ENCODE results near the gene LRFN2. TPM values are rescaled to one million over a fixed set of nuclear protein-coding genes. Genes with fewer than 3 reads are reported as not detected.

LRFN2 gene
- total RNA-seq, 2 donors from 2014 or later: 0.62 TPM; not detected in 1

GRCh38 chr6:40629463-40629862 lies 42.3 kb upstream of the LRFN2 start:
- no peaks in the 10 kb centered on the region for H3K4me1 ChIP-seq (replicated peaks)
- no peaks in the 10 kb centered on the region for H3K36me3 ChIP-seq
- no peak for DNase-seq (ENCODE audit: low spot score)
- no peaks in the 10 kb centered on the region for H3K27me3 ChIP-seq (replicated peaks; ENCODE audit: insufficient read depth)
- 94% methylated on average over 6 of the region's 6 CpGs for WGBS
- H3K27ac ChIP-seq: no peak overlapping the region
- TF ChIP-seq POLR2A (IDR thresholded peaks at IDR 0.05) (no peak), POLR2AphosphoS5 (IDR thresholded peaks at IDR 0.05) (no peak)
- TF ChIP-seq, protein P1, sequence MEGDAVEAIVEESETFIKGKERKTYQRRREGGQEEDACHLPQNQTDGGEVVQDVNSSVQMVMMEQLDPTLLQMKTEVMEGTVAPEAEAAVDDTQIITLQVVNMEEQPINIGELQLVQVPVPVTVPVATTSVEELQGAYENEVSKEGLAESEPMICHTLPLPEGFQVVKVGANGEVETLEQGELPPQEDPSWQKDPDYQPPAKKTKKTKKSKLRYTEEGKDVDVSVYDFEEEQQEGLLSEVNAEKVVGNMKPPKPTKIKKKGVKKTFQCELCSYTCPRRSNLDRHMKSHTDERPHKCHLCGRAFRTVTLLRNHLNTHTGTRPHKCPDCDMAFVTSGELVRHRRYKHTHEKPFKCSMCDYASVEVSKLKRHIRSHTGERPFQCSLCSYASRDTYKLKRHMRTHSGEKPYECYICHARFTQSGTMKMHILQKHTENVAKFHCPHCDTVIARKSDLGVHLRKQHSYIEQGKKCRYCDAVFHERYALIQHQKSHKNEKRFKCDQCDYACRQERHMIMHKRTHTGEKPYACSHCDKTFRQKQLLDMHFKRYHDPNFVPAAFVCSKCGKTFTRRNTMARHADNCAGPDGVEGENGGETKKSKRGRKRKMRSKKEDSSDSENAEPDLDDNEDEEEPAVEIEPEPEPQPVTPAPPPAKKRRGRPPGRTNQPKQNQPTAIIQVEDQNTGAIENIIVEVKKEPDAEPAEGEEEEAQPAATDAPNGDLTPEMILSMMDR (IDR thresholded peaks at IDR 0.05): no peak
- no peaks in the 10 kb centered on the region for H3K9me3 ChIP-seq
- intact Hi-C loops (cut with DNase I): no loop called here
- no peak overlapping the region for H3K4me3 ChIP-seq

DNA sequence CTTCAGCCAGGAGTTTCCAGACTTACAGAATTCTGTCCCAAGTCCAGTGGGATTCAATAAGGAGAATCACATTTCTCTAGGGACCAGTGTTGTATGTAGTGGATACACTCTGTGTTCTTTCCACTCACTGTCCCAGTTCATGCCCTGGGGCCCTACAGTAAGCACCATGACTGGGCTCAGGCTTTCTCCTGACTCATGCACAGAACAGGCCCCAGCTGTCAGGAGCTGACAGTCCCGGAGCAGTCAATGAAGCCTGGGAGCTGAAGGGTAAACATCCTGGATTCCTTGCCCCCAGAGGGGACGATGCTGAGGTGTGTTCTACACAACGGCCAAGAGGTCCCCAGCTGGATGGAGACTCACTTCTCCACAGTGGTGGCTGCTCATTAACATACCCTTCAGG lies 40.2 kb upstream of the LRFN2 start:
- H3K27me3 ChIP-seq (replicated peaks; ENCODE audit: insufficient read depth): no peaks in the 10 kb centered on the region
- no peak for DNase-seq (ENCODE audit: low spot score)
- no peak overlapping the region for H3K27ac ChIP-seq
- no peaks in the 10 kb centered on the region for H3K9me3 ChIP-seq
- WGBS: 26% methylated on average over 3 of the region's 3 CpGs
- intact Hi-C loops (cut with DNase I): no loop called here
- no peaks in the 10 kb centered on the region for H3K4me1 ChIP-seq (replicated peaks)
- TF ChIP-seq, protein P1 (IDR thresholded peaks at IDR 0.05): no peak
- no peak for TF ChIP-seq POLR2AphosphoS5 (IDR thresholded peaks at IDR 0.05)
- TF ChIP-seq POLR2A (IDR thresholded peaks at IDR 0.05): no peak
- no peaks in the 10 kb centered on the region for H3K36me3 ChIP-seq
- no peak overlapping the region for H3K4me3 ChIP-seq

DNA sequence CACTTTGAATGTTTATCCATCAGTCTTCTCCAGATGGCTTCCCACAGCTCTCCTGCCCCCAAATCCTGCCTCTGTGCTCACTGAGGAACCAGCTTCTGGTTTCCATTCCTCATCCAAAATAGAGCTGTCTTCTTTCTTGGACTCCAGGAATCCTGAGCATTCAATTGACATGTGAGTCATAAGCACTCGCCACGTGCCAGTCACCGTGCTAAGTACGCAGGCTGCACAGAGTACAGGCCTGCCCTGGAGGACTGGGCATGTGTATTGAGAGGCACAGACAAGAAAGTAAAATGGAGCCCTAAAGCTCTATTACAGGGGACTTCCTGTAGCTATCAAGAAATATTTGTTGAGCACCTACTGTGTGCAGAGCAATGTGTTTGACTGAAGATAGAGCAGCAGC lies 39.7 kb upstream of the LRFN2 start:
- no peak for TF ChIP-seq POLR2A (IDR thresholded peaks at IDR 0.05)
- TF ChIP-seq, protein P1 (IDR thresholded peaks at IDR 0.05): no peak
- TF ChIP-seq POLR2AphosphoS5 (IDR thresholded peaks at IDR 0.05): no peak

DNA sequence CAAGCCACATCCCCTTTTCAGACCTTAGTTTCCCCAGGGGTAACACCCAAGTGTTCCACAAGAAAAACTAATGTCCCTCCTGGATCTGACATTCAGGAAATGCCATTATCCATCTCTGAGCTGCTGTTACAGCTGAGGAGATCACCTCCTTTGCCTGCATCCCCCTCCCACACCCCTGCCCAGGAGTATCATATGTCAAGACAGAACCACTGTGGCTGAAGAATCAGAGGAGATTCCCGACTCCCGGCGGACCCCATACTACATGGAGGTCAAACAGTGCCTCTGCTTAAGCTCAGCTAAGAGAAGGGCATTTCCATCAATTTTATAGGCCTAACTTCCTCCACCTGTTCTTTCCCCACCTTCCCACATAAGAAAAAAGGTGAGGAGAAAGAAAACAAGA lies 36.8 kb upstream of the LRFN2 start:
- DNase-seq (ENCODE audit: low spot score): no peak

More for the DNA sequence above, 39.7 kb upstream of the LRFN2 start:
- no peaks in the 10 kb centered on the region for H3K9me3 ChIP-seq
- WGBS: 89% methylated on average over 4 of the region's 4 CpGs
- no peak for DNase-seq (ENCODE audit: low spot score)
- no peaks in the 10 kb centered on the region for H3K4me1 ChIP-seq (replicated peaks)
- H3K4me3 ChIP-seq: no peak overlapping the region
- no peak overlapping the region for H3K27ac ChIP-seq
- H3K27me3 ChIP-seq (replicated peaks; ENCODE audit: insufficient read depth): no peaks in the 10 kb centered on the region
- no peaks in the 10 kb centered on the region for H3K36me3 ChIP-seq
- intact Hi-C loops (cut with DNase I): no loop called here

DNA sequence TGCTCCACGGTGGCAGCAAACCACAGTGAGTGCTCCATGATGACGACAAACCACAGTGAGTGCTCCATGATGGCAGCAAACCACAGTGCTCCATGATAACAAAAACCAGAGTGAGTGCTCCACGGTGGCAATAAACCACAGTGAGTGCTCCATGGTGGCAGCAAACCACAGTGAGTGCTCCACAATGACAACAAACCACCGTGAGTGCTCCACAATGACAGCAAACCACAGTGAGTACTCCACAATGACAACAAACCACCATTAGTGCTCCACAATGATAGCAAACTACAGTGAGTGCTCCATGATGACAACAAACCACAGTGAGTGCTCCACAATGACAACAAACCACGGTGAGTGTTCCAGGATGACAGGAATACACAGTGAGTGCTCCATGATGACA lies 36.0 kb upstream of the LRFN2 start:
- DNase-seq (ENCODE audit: low spot score): no peak
- WGBS: 81% methylated on average over 5 of the region's 5 CpGs

More for the DNA sequence above, 36.8 kb upstream of the LRFN2 start:
- Histone ChIP-seq H3K9me3 (no peaks in the 10 kb centered on the region), H3K4me1 (replicated peaks) (no peaks in the 10 kb centered on the region), H3K4me3 (no peak overlapping the region), H3K36me3 (no peaks in the 10 kb centered on the region), H3K27ac (no peak overlapping the region), H3K27me3 (replicated peaks; ENCODE audit: insufficient read depth) (no peaks in the 10 kb centered on the region)
- intact Hi-C loops (cut with DNase I): no loop called here
- WGBS: 52% methylated on average over 3 of the region's 3 CpGs
- no peak for TF ChIP-seq POLR2AphosphoS5 (IDR thresholded peaks at IDR 0.05)
- TF ChIP-seq, protein P1 (IDR thresholded peaks at IDR 0.05): no peak
- TF ChIP-seq POLR2A (IDR thresholded peaks at IDR 0.05): no peak

More for the DNA sequence above, 36.0 kb upstream of the LRFN2 start:
- intact Hi-C loops (cut with DNase I): no loop called here
- no peaks in the 10 kb centered on the region for H3K4me1 ChIP-seq (replicated peaks)
- no peak overlapping the region for H3K4me3 ChIP-seq
- H3K9me3 ChIP-seq: no peaks in the 10 kb centered on the region
- H3K27me3 ChIP-seq (replicated peaks; ENCODE audit: insufficient read depth): no peaks in the 10 kb centered on the region
- H3K27ac ChIP-seq: no peak overlapping the region
- TF ChIP-seq POLR2A (IDR thresholded peaks at IDR 0.05): no peak
- TF ChIP-seq POLR2AphosphoS5 (IDR thresholded peaks at IDR 0.05): no peak
- TF ChIP-seq, protein P1 (IDR thresholded peaks at IDR 0.05): no peak
- no peaks in the 10 kb centered on the region for H3K36me3 ChIP-seq

Data from prostate gland (tissue), 2 donors.